Measurements from ENCODE around the gene PATZ1.

- TF ChIP-seq USF2 (IDR thresholded peaks at IDR 0.05; ENCODE audit: low read length) (no peak), CTCF (IDR thresholded peaks at IDR 0.05; ENCODE audit: control extremely low read depth in 1 of 3, insufficient read depth in 1 of 3, low read depth in 1 of 3, low read length in 3 of 3) (peak; percentile 17 to 55 (median 36)), BCL11A (IDR thresholded peaks at IDR 0.05; ENCODE audit: low read depth in 2 of 2, low read length in 2 of 2) (no peak), YY1 (IDR thresholded peaks at IDR 0.05; ENCODE audit: low read depth, low read length) (0 out of 2 replicates have a peak, but pooled peaks have one; percentile 40), EZH2 (IDR thresholded peaks at IDR 0.05; ENCODE audit: low read depth, low read length, severe bottlenecking) (no peak), GABPA (IDR thresholded peaks at IDR 0.05; ENCODE audit: borderline replicate concordance, insufficient read depth, low read length) (no peak), POLR2A (IDR thresholded peaks at IDR 0.05; ENCODE audit: control extremely low read depth in 1 of 2, low read depth in 2 of 2, low read length in 2 of 2) (peak in 1 of 2 experiments; percentile 77; a peak in 2 of 3 replicates), RFX5 (IDR thresholded peaks at IDR 0.05; ENCODE audit: borderline replicate concordance, low read depth, low read length) (no peak), EGR1 (IDR thresholded peaks at IDR 0.05; ENCODE audit: borderline replicate concordance, low read depth, low read length) (no peak; the same call in 1 of the 2 replicates), ZNF274 (IDR thresholded peaks at IDR 0.05; ENCODE audit: borderline replicate concordance, extremely low read depth, low read length) (no peak), JUN (IDR thresholded peaks at IDR 0.05; ENCODE audit: low read depth, low read length) (no peak), CHD1 (IDR thresholded peaks at IDR 0.05; ENCODE audit: low read depth, low read length) (no peak)
- TF ChIP-seq, protein P1, sequence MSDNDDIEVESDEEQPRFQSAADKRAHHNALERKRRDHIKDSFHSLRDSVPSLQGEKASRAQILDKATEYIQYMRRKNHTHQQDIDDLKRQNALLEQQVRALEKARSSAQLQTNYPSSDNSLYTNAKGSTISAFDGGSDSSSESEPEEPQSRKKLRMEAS (IDR thresholded peaks at IDR 0.05) = peak; percentile 60
Observed at GRCh38 chr22:31292236-31292989, 53.7 kb downstream of the PATZ1 start, which contains the start of gene PIK3IP1.
